Left colon (tissue), 2 donors: ENCODE data around the gene C1RL. TPM values are rescaled to one million over a fixed set of nuclear protein-coding genes. Genes with fewer than 3 reads are reported as not detected.
"Not testable (repeated sequence)": the region's sequence is repeated elsewhere in the genome, so short reads cannot be mapped to it uniquely, and the experiment has no call there.

ENCODE experiments used
- ATAC-seq: fragments of 200-7000 bp; cut with Tn5 transposase; one replicate; pipeline ENCODE4 v1.9.1; 2020; ENCODE audit warnings: mild to moderate bottlenecking, moderate library complexity
- DNase-seq, 2 donors: peaks; one replicate each; pipeline ENCODE4 v3.0.0-alpha.2; 2020
- intact Hi-C, 2 donors: fragments of 100-400 bp; cut with DNase I in 1 of 2; cut with micrococcal nuclease in 1 of 2; formaldehyde crosslinking; loops; one replicate each; pipeline versions ENCODE4 v1.11.2 to v1.14.0; 2022; cut with DNase I, micrococcal nuclease
- total RNA-seq, 2 donors: library from RNA; stranded (reverse); fragmentation: NEBNext Ultra II Directional; extraction: Animal tissue kit (Norgen Biotek cat#: 25700); gene quantifications; one replicate each; pipeline ENCODE4 v1.2.1, GENCODE V29; 2021
- donor health status: DM: no; HTN: no; CAD: no.
- donor health status: DM: yes; HTN: yes; CAD: no.

C1RL gene
- total RNA-seq, 2 donors from 2014 or later = 48.6 to 52.7 TPM

DNA sequence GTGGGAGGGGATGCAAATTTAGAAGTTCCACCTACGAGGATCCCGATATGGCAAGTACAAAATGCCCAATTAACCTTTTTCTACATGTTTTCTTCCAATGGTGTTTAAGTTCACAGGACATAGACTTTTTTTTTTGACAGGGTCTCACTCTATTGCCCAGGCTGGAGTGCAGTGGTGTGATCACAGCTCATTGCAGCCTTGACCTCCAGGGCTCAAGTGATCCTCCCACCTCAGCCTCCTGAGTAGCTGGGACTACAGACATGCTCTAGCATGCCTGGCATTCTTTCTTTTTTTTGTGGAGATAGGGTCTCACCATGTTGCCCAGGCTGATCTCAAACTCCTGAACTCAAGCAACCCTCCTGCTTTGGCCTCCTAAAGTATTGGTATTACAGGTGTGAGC, 53.3 kb downstream of the C1RL start:
- DNase-seq, intact Hi-C loops, ATAC-seq: not testable (repeated sequence)

DNA sequence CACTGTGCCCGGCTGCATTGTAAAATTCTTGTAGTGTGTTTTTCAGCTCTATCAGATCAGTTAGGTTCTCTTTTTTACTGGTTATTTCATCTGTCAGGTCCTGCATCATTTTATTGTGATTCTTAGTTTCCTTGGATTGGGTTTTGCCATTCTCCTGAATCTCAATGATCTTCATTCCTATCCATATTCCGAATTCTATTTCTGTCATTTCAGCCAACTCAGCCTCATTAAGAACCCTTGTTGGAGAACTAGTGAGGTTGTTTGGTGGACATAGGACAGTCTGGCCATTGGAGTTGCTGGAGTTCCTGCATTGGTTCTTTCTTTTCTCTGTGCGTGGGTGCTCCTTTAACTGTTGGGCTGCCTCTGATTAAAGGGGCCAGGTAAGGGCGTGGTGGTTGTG, 54.1 kb downstream of the C1RL start:
- intact Hi-C loops = no loop called here
- no peak for ATAC-seq
- no peak for DNase-seq

GRCh38 chr12:7049973-7050372, 59.0 kb downstream of the C1RL start:
- DNase-seq, ATAC-seq, intact Hi-C loops: not testable (repeated sequence)

DNA sequence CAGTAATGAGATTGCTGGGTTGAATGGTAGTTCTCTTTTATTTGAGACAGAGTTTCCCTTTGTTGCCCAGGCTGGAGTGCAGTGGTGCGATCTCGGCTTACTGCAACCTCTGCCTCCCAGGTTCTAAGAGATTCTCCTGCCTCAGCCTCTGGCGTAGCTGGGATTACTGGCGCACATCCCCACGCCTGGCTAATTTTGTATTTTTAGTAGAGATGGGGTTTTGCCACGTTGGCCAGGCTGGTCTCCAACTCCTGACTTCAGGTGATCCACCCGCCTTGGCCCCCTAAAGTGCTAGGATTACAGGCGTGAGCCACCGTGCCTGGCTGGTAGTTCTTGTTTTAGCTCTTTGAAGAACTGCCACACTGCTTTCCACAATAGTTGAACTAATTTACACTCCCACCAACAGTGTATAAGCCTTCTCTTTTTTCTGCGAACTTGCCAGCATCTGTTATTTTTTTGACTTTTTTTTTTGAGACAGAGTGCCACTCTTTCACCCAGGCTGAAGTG, 59.5 kb downstream of the C1RL start:
- ATAC-seq, DNase-seq, intact Hi-C loops: not testable (repeated sequence)

DNA sequence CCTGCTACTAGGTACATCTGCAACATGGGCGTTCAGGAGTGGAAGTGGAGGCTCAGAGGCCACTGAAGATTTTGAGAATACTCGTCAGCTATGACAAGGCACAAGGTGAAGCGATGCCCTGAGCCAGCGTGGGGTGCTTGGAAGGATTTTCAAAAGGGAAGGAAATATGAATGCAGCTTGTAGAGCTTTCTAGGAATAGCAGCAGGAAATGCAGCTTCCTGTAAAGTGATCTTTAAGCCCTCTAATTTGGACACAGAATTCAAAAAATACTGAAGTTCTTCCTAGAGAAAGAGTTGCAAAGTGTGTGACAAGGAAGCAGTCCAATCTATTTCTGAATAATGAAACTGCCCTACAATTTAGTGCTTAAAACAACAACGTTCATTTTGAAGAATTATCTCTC, 61.7 kb downstream of the C1RL start:
- intact Hi-C loops = no loop called here
- ATAC-seq = no peak

GRCh38 chr12:7046383-7047105, 62.5 kb downstream of the C1RL start:
- ATAC-seq = no peak
- DNase-seq = no peak
- intact Hi-C loops = no loop called here

More for the DNA sequence above, 61.7 kb downstream of the C1RL start:
- DNase-seq = no peak

GRCh38 chr12:7045913-7046312, 63.1 kb downstream of the C1RL start:
- no peak for ATAC-seq
- DNase-seq = no peak
- intact Hi-C loops = no loop called here

Other genes starting within 250 kb of the C1RL start
- 100 to 1,000 TPM; 702 to 720 TPM for gene TPI1, start 241.7 kb downstream of the C1RL start, total RNA-seq
- 10 to 100 TPM; 11.7 to 11.8 TPM for gene SPSB2, start 235.9 kb downstream of the C1RL start, total RNA-seq
- 1 to 10 TPM; 2.9 to 4.3 TPM for gene LRRC23, start 204.4 kb downstream of the C1RL start, total RNA-seq
- 10 to 100 TPM in 1 of 2 donors, 1 to 10 TPM in 1; 3.1 to 10.9 TPM for gene ENO2, start 194.6 kb downstream of the C1RL start, total RNA-seq
- 10 to 100 TPM; 64.6 to 78.9 TPM for gene ATN1, start 181.3 kb downstream of the C1RL start, total RNA-seq
- gene RNU7-1, start 165.4 kb downstream of the C1RL start, total RNA-seq = not detected
- 100 to 1,000 TPM; 151 to 168 TPM for gene C12orf57, start 165.2 kb downstream of the C1RL start, total RNA-seq
- 10 to 100 TPM; 40.0 to 43.9 TPM for gene PTPN6, start 157.9 kb downstream of the C1RL start, total RNA-seq
- gene PHB2, start 138.6 kb downstream of the C1RL start, total RNA-seq = 100 to 1,000 TPM; 202 to 249 TPM
- 10 to 100 TPM; 31.6 to 34.1 TPM for gene EMG1, start 138.3 kb downstream of the C1RL start, total RNA-seq
- 10 to 100 TPM; 87.1 to 87.9 TPM for gene LPCAT3, start 90.7 kb downstream of the C1RL start, total RNA-seq
- 100 to 1,000 TPM in 1 of 2 donors, 10 to 100 TPM in 1; 54.9 to 109 TPM for gene C1S, start 48.5 kb downstream of the C1RL start, total RNA-seq
- gene C1R, start 16.8 kb downstream of the C1RL start, total RNA-seq = 100 to 1,000 TPM in 1 of 2 donors, 10 to 100 TPM in 1; 63.1 to 129 TPM
- gene RBP5, start 19.7 kb upstream of the C1RL start, total RNA-seq = 1 to 10 TPM; 2.0 to 2.8 TPM
- gene CLSTN3, start 21.2 kb upstream of the C1RL start, total RNA-seq = 10 to 100 TPM in 1 of 2 donors, 1 to 10 TPM in 1; 8.3 to 13.1 TPM
- 10 to 100 TPM; 36.9 to 39.2 TPM for gene PEX5, start 80.5 kb upstream of the C1RL start, total RNA-seq
- gene ACSM4, start 194.9 kb upstream of the C1RL start, total RNA-seq = not detected